Renal cortical epithelial cell (primary cell): ENCODE results near the gene PXDC1. TPM values are rescaled to one million over a fixed set of nuclear protein-coding genes. Genes with fewer than 3 reads are reported as not detected.
A peak's percentile ranks its signal among the peaks of the same experiment; 100 is the strongest.
"Not testable (repeated sequence)": the region's sequence is repeated elsewhere in the genome, so short reads cannot be mapped to it uniquely, and the experiment has no call there.

Experiments used
- DNase-seq: peaks from one replicate; pipeline ENCODE4 v3.0.0-alpha.2; 2011; ENCODE audit warnings: low read depth
- total RNA-seq: library from RNA; depleted of rRNA; stranded (reverse); fragments of >200 nt; gene quantifications from 2 replicates; pipeline ENCODE4 v1.2.3, GENCODE V29; 2014

The PXDC1 gene
- total RNA-seq, 1 donor from 2014 or later: 29.0 TPM

DNA sequence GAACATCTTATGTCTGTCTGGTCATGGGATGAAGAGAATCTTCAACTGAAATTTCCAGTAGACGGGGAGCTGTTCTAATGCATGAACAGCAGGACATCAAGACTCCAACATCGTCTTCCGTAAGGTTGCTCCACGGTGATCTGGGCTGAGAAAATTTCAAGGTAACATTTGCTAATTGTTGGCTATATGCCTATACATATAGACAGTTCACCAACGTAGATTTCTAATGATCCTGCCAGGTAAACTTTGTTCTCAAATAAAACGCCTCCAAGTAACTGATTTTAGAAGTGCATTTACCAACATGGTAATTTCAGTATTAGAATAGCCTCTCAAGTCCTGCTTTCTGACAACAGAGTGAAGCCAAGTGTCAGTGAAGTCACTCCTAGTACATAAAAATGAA is 11.3 kb upstream of the PXDC1 start:
- no peak for DNase-seq

DNA sequence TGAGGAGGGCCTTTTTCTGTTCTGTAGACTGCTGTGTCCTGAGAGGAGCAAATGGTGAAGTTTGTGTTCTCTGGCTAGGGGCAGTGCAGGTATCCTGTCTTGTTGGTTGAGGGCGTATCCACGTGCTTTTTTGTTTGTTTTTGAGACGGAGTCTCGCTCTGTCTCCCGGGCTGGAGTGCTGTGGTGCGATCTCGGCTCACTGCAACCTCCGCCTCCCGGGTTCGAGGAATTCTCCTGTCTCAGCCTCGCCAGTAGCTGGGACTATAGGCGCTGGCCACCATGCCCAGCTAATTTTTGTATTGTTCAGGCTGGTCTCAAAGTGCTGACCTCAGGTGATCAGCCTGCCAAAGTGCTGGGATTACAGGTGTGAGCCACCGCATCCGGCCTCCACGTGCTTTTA is 10.8 kb upstream of the PXDC1 start:
- no peak for DNase-seq

DNA sequence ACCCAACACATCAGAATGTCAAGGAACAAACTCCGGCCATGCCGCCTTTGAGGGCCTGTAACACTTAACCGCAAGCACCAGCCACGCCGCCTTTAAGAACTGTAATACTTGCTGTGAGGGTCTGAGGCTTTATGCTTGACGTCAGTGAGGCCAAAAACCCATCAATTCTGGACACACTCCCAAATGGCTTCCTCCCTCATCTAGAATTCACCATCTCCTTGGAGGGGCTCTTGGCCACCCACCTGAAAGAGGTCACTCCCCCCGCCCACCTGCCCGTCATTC is 10.4 kb upstream of the PXDC1 start:
- DNase-seq: no peak

DNA sequence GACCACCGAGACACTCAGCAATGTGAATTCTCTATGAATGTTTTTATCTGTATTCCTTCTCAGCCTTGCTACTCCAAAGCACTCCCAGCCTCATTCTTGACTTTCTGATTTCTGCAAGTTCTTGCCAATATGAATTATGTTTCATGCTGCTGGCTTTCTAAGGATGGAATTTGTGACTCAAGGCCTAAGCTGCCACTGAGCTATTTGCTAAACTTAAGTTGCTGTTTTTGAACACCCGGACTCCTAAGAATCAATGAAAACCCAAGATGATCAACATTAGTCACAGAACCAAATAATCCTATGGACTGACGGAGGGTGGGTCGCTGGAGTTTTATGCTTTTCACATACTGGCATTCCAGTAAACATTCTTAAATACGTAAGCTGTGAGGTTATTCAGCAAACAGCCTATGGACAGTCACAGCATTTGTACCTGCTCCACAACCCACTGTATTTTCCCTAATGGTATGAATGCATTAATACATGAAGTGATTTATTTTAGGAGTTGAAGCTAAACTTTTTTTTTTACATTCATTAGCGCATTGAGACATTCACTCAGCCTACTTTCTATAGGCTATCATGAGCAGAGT is 8.2 kb upstream of the PXDC1 start:
- DNase-seq: no peak

DNA sequence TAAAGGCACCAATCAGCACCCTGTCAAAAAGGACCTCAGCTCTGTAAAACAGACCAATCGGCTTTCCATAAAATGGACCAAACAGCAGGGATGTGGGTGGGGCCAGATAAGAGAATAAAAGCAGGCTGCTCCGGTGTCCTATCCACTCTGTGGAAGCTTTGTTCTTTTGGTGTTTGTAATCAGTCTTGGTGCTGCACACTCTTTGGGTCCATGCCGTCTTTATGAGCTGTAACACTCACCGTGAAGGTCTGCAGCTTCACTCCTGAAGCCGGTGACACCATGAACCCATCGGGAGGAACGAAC is 7.3 kb upstream of the PXDC1 start:
- no peak for DNase-seq

DNA sequence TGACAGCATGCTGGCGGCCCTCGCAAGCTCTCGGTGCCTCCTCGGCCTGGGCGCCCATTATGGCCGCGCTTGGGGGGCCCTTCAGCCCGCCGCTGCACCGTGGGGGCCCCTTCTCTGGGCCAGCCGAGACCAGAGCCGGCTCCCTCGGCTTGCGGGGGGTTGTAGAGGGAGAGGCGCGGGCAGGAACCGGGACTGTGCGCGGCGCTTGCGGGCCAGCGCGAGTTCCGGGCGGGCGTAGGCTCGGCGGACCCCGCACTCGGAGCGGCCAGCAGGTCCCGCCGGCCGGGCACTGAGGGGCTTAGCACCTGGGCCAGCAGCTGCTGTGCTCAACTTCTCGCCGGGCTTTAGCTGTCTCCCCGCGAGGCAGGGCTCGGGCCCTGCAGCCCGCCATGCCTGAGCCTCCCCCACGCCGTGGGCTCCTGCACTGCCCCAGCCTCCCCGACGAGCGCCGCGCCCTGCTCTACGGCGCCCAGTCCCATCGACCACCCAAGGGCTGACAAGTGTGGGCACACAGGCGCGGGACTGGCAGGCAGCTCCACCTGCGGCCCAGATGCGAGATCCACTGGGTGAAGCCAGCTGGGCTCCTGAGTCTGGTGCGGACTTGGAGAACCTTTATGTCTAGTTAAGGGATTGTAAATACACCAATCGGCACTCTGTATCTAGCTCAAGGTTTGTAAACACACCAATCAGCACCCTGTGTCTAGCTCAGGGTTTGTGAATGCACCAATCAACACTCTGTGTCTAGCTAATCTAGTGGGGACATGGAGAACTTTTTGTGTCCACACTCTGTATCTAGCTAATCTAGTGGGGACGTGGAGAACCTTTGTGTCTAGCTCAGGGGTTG is 6.7 kb upstream of the PXDC1 start:
- DNase-seq: not testable (repeated sequence)

DNA sequence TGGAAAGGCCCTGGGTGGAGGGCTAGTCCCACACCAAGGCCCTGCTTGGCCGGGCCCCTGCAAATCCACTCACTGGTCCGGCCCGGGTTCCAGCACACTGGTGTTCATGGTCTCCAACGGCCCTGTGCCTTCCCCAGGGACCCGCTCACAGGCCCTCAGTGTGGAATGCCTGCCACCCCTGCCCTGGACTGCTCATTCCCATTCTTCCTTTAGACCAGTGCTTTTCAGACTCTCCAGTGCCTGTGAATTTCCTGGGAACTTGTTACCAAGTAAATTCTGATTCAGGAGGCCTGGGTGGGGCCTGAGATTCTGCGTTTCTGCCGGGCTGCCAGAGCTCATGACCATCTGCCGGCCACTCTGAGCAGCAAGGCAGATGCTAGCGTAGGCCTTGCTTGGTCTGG is 5.7 kb upstream of the PXDC1 start:
- no peak for DNase-seq

DNA sequence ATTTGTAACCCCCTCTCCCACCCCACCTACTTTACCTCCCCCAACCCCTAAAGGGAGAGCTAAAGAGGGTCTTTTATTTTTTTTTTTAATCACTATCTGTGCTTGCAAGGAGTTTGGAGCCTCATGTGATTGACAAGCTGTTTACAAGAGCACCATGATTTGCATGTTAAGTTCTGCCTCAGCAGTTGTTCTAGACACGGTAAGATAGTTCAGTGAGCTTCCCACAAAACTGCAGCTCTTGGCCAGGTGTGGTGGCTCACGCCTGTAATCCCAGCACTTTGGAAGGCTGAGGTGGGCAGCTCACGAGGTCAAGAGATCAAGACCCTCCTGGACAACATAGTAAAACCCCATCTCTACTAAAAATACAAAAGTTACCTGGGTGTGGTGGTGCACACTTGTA is 5.0 kb upstream of the PXDC1 start:
- no peak for DNase-seq

DNA sequence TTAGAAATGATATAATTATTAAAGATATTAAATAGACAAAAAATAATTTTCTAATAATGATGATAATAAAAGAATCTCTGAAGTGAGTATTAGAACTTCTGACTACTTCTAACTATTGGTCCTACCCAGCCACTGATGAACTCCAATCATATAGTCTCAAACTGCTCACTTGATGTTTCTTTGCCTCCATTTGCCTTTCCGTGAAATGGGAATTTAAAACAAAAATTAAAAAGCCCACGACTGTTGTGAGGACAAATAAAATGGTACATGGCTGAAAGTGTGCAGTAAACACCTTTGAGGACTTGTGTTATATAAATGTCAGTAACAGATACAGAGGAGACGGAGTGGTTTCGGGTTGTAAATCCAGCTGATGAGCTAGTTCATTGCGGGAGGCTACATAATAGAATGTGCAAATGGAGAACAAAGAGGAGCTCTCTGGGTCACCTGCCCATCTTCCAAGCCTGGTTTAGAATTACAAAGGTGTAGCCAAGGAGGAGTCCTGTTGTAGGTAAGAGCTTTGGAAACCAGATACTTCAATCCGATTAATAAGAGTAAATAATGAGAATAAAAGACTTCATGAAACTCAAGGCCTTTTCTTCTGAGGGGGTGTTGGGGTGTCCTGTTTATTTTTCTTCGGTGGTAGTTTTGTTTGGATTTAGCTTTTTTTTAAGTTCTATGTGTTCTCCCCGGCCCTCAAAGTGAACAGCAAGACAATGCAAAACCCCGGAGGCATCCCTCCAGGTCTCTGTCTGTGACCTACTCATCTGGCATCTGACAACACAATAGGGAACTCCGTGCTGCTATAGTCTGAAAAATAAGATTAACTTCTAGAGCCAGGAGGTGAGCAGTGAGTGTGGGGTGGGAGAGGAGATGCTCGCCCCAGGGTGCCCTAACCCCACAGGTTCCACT is 4.4 kb upstream of the PXDC1 start:
- no peak for DNase-seq

DNA sequence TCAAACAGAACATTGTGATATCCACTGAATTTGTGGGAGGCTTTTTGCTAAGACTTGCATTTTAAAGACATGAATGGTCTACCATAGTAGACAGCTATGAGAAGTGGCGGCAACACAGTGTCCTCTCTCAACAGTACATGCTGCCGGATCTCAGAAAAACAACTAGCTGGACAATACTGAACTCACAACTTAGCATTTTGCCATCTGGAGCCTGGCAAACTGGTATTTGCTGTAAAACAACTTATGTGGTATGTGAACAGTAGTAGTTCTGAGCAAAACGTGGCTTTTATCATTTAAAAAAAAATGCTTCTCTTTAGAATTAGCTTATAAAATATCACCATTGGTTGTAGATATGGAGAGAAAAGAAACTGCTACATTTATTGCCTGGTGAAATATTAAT is 3.3 kb upstream of the PXDC1 start:
- DNase-seq: no peak

DNA sequence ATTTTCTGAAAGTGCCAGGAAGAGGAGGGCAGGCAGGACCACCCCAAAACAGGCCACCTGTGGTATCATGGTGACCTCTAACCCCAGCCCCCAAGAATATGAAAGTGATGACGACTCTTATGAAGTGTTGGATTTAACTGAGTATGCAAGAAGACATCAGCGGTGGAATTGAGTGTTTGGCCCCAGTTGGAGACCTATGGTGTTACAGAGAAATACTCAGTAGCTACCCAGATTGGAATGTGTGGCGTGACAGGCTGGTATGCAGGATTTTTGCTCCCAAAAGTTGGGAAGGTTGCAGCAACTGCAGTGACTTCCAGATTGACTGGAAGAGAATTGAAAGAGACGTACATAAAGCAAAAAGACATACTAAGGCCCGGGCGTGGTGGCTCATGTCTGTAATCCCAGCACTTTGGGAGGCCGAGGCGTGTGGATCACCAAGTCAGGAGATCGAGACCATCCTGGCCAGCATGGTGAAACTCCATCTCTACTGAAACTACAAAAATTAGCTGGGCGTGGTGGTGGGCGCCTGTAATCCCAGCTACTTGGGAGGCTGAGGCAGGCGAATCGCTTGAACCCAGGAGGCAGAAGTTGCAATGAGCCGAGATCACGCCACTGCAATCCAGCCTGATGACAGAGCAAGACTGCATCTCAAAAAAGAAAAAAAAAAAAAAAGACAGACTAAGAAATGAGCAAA is 2.7 kb upstream of the PXDC1 start:
- DNase-seq: not testable (repeated sequence)

DNA sequence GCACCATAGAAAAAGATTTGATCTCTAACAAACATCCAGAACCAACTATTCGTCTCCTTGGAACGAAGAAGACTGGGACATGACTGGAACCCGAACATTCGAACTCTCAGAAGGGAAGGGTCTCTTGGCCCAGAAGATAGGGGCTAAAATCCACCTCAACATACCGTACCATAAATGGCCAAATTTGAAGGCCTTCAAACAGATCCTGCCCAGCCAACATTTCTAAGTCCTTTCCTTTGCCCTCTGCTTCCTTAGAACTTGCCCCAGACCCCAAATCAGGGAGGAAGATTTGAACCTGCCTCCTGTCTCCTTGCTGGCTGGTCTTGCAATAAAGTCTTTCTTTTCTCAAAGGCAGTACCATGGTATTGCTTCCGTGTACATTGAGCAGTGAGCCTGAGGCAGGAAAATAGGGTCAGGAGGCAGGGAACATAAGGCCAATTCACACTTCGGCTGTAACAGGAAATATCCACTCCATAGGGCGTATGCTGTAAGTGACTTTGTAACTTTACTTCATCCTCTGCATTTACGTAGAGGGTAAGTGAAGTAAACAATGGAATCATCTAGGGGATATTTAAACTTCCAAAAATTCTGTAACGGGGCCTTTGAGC is 1.8 kb upstream of the PXDC1 start:
- DNase-seq: no peak

DNA sequence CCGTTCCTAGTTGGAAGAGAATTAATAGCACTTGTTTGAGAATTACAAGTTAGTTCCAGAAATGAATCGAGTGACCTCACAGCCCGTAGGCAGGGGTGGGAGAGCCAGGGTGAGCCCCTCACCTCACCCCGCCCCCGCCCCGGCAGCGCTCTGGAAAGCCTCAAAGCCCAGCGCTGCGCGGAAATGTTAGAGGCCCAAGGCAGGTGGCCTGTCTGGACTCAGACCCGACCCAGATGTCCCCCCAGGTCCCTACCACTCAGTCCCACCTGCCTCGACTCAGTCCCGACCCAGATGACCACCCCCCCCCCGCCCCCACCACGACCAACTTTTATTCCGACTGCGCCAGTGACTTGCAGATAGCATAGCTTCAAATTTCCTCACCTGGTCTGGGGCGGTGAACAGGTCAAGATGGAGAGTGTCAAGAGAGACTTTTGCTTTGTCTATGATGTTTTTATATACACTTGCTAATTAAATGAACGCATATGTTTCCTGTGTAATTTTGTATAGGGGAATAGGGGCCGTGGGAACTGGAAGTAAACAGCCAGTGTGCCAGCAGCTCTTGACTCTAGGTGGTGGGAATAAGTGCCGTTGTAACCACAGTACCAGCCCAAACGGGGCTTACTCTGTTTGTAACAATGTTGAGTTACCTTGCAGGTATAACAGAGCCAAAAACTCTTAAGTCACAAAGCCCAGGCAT is 1.2 kb upstream of the PXDC1 start:
- no peak for DNase-seq

DNA sequence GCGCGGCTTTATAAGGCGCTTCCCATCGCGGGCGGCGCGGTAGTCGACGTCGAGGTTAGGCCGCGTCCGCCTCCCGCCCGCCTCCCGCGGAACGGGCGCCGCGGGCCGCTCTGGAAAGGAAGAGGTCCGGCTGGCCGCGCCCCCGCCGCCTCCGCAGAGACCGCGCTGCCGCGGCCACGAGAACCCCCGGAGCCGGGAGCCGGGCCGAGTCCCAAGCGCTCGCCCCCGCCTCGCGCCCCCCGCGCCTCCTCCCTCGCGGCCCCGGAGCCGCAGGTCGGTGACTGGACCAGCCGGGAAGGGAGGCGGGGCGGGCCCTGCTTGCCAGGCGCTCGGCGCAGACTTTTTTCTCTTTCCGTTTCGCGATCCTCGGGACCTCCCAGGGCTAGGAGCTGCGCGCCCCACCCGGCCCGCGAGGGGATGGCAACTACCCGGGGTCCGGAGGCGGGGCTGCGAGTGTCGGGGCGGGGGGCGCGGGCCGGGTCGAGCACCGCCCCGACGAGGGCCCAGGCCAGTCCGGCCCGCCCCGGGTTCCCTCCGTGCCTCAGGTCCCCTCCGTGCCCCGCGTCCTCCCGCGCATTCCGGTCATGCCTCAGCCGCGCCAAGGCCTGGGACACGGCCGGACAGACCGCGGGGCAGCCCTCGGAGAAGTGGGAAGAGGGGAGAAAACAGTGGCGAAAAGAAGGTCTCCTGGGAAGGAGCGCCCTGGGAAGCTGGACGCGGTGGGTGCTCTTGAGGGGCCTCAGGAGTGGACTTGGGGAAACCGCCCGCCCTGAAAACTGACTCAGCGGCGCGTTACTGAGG is 417 bp upstream of the PXDC1 start:
- peak; percentile 73 for DNase-seq

DNA sequence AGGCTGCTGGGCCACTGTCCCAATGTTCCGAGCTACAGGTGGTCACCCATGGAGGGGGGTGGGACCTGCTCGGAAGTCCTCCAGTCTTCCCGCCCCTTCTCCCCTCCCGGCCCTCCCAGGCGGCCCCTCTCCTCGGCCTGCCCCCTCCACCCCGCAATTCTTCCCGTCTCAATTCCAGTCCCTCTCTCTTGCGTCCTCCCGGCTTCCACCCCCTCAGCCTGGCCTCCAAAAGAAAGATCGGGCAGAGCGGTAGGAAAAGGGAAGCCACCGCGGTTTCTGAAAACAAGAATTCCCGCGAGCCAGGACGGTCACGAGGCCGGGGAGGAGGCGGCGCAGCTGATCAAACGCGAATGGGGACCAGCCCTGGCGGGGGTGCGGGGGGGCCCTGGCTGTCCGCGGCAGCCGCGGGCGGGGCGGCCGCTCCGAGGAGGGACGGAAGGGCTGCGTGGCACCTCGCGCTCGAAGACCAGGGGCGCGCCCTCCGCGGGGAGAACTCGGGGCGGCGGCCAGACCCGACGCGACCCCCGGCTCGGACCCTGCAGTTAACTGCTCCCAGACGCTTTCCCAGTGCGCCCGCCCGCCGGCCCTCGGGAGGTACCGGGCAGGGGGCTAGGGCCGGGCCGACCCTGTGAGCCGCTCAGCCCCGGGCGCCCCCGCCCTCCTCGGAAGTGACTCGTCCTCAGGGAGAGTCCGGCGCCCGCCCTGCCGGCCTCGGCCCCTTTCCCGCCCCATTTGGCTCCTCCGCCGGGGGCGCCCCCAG is 1.0 kb downstream of the PXDC1 start:
- DNase-seq: peak; percentile 32

DNA sequence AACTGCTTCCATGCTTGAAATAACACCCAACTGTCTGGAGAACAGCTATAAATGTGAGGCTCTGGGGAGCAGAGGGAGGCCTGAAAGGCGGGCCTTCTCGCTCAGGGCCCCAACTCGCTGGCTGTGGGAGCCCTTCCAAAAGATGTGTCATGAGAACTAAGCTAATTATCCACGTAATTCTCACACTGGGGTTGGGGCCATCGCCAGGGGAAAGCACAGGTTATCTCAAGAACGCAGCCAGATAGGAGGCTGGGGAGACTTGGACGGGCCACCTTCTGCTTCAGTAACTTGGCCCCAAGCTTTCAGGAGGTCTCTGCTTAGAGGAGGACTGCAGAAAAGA is 1.6 kb downstream of the PXDC1 start:
- DNase-seq: peak; percentile 53

DNA sequence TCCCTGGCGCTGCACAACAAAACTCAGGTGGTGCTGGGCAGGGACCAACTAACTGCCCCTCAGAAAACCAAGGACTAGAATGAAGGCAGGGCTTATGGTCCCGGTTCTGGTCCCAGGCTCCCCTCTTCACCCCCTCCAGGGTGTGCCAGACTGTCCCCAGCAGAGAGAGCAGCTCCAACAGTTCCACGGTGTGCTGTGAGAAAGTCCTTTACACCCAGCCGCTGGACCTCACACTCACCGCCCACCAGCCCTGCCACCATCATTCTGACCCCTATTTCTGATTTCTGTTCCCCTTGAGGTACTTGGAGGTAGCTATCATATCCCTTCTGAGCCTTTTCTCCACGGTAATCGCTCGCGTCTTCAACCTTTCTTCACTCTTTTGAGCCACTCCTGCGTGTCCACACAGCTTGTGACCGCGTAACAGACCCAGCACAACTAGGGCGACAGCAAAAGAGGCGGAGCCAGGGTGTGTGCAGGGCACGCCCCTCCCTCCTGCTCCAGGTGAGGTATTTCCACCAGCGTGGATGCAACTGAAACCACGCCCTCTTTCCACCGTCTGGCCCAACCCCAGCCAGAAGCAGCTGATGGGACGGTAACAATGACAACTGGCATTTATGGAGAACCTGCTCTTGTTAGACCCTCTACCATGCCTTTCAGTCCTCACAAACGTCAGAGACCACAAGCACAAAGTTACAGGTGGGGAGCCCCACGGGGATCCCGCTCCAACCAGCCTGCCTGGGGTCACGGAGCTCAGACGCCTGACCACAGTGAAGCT is 2.3 kb downstream of the PXDC1 start:
- no peak for DNase-seq

DNA sequence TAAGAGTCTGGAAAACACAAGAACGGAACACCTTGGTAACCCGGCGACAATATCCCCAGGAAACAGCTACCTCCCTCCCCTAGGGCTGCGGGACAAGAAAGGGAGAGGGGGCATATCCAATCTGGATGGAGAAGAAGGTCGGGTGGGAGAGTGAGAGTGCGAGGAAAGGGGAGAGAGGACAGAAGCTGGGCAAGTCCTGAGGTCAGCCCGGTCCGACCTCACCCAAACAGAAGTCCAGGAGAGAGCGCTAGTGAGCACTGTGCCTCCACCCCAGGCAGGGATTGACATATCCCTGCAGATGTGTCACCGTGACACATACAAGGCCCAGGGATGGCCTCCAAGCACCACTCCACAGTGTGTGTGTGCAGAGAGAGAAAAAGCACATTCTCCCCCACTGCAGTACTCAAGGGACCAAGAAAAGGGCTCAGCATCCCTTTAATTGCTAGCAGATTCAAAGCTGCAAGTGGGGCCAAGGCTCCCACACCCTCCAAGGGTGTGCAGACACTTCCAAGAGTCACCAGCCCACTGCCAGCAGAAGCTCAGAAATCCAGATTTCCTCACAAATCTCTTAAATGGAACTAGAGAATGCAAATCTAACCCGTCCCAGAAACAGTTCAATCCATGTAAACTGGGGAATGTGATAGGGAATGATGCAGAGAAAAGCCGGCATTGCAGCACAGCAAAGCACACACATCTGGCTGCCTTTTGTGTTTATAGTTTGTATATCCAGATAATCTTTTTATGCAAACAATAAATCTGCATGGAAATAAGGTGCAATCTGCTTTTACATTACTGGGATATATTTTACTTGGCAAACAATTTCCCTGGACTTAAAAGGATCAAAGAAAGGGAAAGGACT is 3.1 kb downstream of the PXDC1 start:
- DNase-seq: peak; percentile 56
